H9 (cell line): ENCODE results near the gene TGFBI. TPM values are rescaled to one million over a fixed set of nuclear protein-coding genes. Genes with fewer than 3 reads are reported as not detected.

ENCODE experiments used
- DNase-seq: peaks from one replicate; pipeline ENCODE4 v3.0.0-alpha.2; 2017
- H2AFZ ChIP-seq: one replicate; pipeline ENCODE4 v1.6.1; 2013; ENCODE audit warnings: mild to moderate bottlenecking, low read length, control low read depth, moderate library complexity
- H2AK5ac ChIP-seq: 2 replicates; pipeline ENCODE4 v1.6.1; 2013; ENCODE audit warnings: low read length, control low read depth, mixed read lengths; ENCODE audit not compliant: insufficient read length
- H2BK120ac ChIP-seq: one replicate; pipeline ENCODE4 v1.6.1; 2013; ENCODE audit warnings: low read depth, mild to moderate bottlenecking, low read length, control low read depth, inconsistent platforms; ENCODE audit not compliant: poor library complexity, severe bottlenecking
- H2BK12ac ChIP-seq: 2 replicates; pipeline ENCODE4 v1.6.1; 2013; ENCODE audit warnings: low read length, control low read depth, mixed read lengths, low read depth; ENCODE audit not compliant: insufficient read length
- H2BK15ac ChIP-seq: 2 replicates; pipeline ENCODE4 v1.6.1; 2013; ENCODE audit warnings: low read depth, low read length, control low read depth
- H2BK20ac ChIP-seq: one replicate; pipeline ENCODE4 v1.6.1; 2013; ENCODE audit warnings: low read depth, mild to moderate bottlenecking, low read length, control low read depth, inconsistent platforms; ENCODE audit not compliant: poor library complexity, severe bottlenecking
- H2BK5ac ChIP-seq: 2 replicates; pipeline ENCODE4 v1.6.1; 2013; ENCODE audit warnings: low read length, control low read depth, mixed read lengths; ENCODE audit not compliant: insufficient read length
- H3K14ac ChIP-seq: 2 replicates; pipeline ENCODE4 v1.6.1; 2013; ENCODE audit warnings: low read length, control low read depth; ENCODE audit not compliant: insufficient read depth
- H3K18ac ChIP-seq: 2 replicates; pipeline ENCODE4 v1.6.1; 2013; ENCODE audit warnings: low read depth, mild to moderate bottlenecking, mixed read lengths, low read length, control low read depth; ENCODE audit not compliant: insufficient read length
- H3K23ac ChIP-seq: 2 replicates; pipeline ENCODE4 v1.6.1; 2013; ENCODE audit warnings: low read length, control low read depth, mixed read lengths, low read depth; ENCODE audit not compliant: insufficient read length
- H3K23me2 ChIP-seq: 2 replicates; pipeline ENCODE4 v1.6.1; 2013; ENCODE audit warnings: low read depth, mild to moderate bottlenecking, mixed read lengths, low read length, control low read depth; ENCODE audit not compliant: insufficient read length, poor library complexity, severe bottlenecking
- H3K27ac ChIP-seq: 2 replicates; pipeline ENCODE4 v1.5.1; 2013; ENCODE audit warnings: low read length, control low read depth, mixed read lengths, low read depth; ENCODE audit not compliant: insufficient read length
- H3K27me3 ChIP-seq: 2 replicates; pipeline ENCODE4 v1.6.1; 2013; ENCODE audit warnings: low read length, control low read depth, inconsistent platforms; ENCODE audit not compliant: insufficient read depth
- H3K4ac ChIP-seq: 2 replicates; pipeline ENCODE4 v1.6.1; 2013; ENCODE audit warnings: low read depth, mild to moderate bottlenecking, control low read depth, inconsistent platforms, low read length, moderate library complexity
- H3K4me1 ChIP-seq: 2 replicates; pipeline ENCODE4 v1.6.1; 2013; ENCODE audit warnings: low read length, control low read depth, inconsistent platforms; ENCODE audit not compliant: insufficient read depth
- H3K4me2 ChIP-seq: 2 replicates; pipeline ENCODE4 v1.6.1; 2013; ENCODE audit warnings: low read length, control low read depth, mixed read lengths; ENCODE audit not compliant: insufficient read length, insufficient read depth
- H3K56ac ChIP-seq: 2 replicates; pipeline ENCODE4 v1.6.1; 2013; ENCODE audit warnings: low read depth, mild to moderate bottlenecking, mixed read lengths, low read length, control low read depth; ENCODE audit not compliant: insufficient read length
- H3K79me1 ChIP-seq: 2 replicates; pipeline ENCODE4 v1.6.1; 2013; ENCODE audit warnings: low read depth, mild to moderate bottlenecking, moderate library complexity, low read length, control low read depth, inconsistent platforms; ENCODE audit not compliant: insufficient read depth, poor library complexity, severe bottlenecking
- H3K79me2 ChIP-seq: 2 replicates; pipeline ENCODE4 v1.6.1; 2013; ENCODE audit warnings: low read length, control low read depth, inconsistent platforms; ENCODE audit not compliant: insufficient read depth
- H3K9ac ChIP-seq: 2 replicates; pipeline ENCODE4 v1.6.1; 2013; ENCODE audit warnings: low read length, control low read depth, mixed read lengths; ENCODE audit not compliant: insufficient read length; ENCODE audit errors: extremely low read depth
- H3K9me3 ChIP-seq: one replicate; pipeline ENCODE4 v1.6.1; 2013; ENCODE audit warnings: low read depth, low read length, inconsistent platforms; ENCODE audit not compliant: control insufficient read depth
- H3T11ph ChIP-seq: one replicate; pipeline ENCODE4 v1.6.1; 2013; ENCODE audit warnings: mild to moderate bottlenecking, low read length, control low read depth, inconsistent platforms
- H4K20me1 ChIP-seq: one replicate; pipeline ENCODE4 v1.6.1; 2013; ENCODE audit not compliant: control insufficient read depth, insufficient read length, insufficient read depth
- H4K5ac ChIP-seq: 2 replicates; pipeline ENCODE4 v1.6.1; 2013; ENCODE audit warnings: low read depth, mild to moderate bottlenecking, mixed read lengths, low read length, control low read depth; ENCODE audit not compliant: insufficient read length
- H4K8ac ChIP-seq: replicated peaks from 2 replicates; pipeline ENCODE4 v1.6.1; 2013; ENCODE audit warnings: low read length, control low read depth, mixed read lengths, low read depth; ENCODE audit not compliant: insufficient read length
- H4K91ac ChIP-seq: 2 replicates; pipeline ENCODE4 v1.6.1; 2013; ENCODE audit warnings: low read depth, mild to moderate bottlenecking, moderate library complexity, mixed read lengths, low read length, control low read depth; ENCODE audit not compliant: insufficient read length
- H3K27ac Mint-ChIP-seq, 3 experiments: 2 replicates in 2 of 3; 3 replicates in 1 of 3; pipeline ENCODE4 v1.8.0; 2020 to 2021; ENCODE audit warnings: mixed read lengths in 3 of 3, mild to moderate bottlenecking in 1 of 3, moderate library complexity in 1 of 3
- H3K27me3 Mint-ChIP-seq: 2 replicates; pipeline ENCODE4 v1.8.0; 2021; ENCODE audit warnings: low read depth, mild to moderate bottlenecking, moderate library complexity, mixed read lengths
- H3K36me3 Mint-ChIP-seq, 3 experiments: 2 replicates in 2 of 3; 3 replicates in 1 of 3; pipeline ENCODE4 v1.8.0; 2020 to 2021; ENCODE audit warnings: low read depth in 3 of 3, mixed read lengths in 3 of 3; ENCODE audit not compliant: insufficient read depth in 1 of 3
- H3K4me1 Mint-ChIP-seq, 2 experiments: 2 replicates each; pipeline ENCODE4 v1.8.0; 2020; ENCODE audit warnings: mixed read lengths in 2 of 2
- H3K4me3 Mint-ChIP-seq, 2 experiments: 2 replicates in 1 of 2; 3 replicates in 1 of 2; pipeline ENCODE4 v1.8.0; 2020 to 2021; ENCODE audit warnings: mild to moderate bottlenecking in 2 of 2, mixed read lengths in 2 of 2, moderate library complexity in 1 of 2
- H3K9me3 Mint-ChIP-seq, 2 experiments: 2 replicates in 1 of 2; 3 replicates in 1 of 2; pipeline ENCODE4 v1.8.0; 2020; ENCODE audit warnings: mild to moderate bottlenecking in 2 of 2, mixed read lengths in 2 of 2, moderate library complexity in 1 of 2
- CTCF ChIP-seq: fragments of 200-600 bp; sonication (generic); conservative IDR thresholded peaks from 3 replicates; pipeline ENCODE4 v1.8.0; 2021; ENCODE audit warnings: antibody characterized with exemption, mild to moderate bottlenecking
- WGBS: extraction: QIAGEN DNeasy Blood & Tissue Kit; methylation state at CpG from one replicate; pipeline ENCODE4 v1.1.7; 2013; ENCODE audit warnings: missing lambda C conversion rate, low lambda C conversion rate, mixed read lengths; ENCODE audit not compliant: insufficient read length; ENCODE audit errors: extremely low coverage; 5-methylcytosine and 5-hydroxymethylcytosine counted together
- total RNA-seq: library from RNA; stranded (reverse); gene quantifications from 2 replicates; pipeline ENCODE4 v1.2.1, GENCODE V29; 2021

The TGFBI gene
- total RNA-seq, 1 experiment from 2014 or later, result 4.7 TPM

- Histone ChIP-seq H3K4me2 (no peak overlapping the region), H3K27ac (no peak overlapping the region)
- no peak overlapping the region for H3K27ac Mint-ChIP-seq
These were observed 13.9 kb downstream of the TGFBI start for GRCh38 chr5:136042665-136043121.

More at GRCh38 chr5:136042665-136043121, 13.9 kb downstream of the TGFBI start:
- H3K4me3 Mint-ChIP-seq, result no peak overlapping the region
- Histone ChIP-seq H2BK15ac (no peak overlapping the region), H4K5ac (no peak overlapping the region), H3K79me1 (no peaks in the 10 kb centered on the region), H3K56ac (no peak overlapping the region), H2AFZ (no peak overlapping the region), H3K4ac (no peak overlapping the region), H2BK5ac (no peak overlapping the region), H2BK20ac (no peak overlapping the region), H2BK12ac (no peak overlapping the region), H4K91ac (no peak overlapping the region), H3K23me2 (no peaks in the 10 kb centered on the region), H3K9ac (no peak overlapping the region), H2AK5ac (no peak overlapping the region), H4K8ac (no peak overlapping the region), H4K20me1 (no peaks in the 10 kb centered on the region), H3K9me3 (no peaks in the 10 kb centered on the region), H3K27me3 (no peaks in the 10 kb centered on the region; the same call in 1 of the 2 replicates), H3K18ac (no peak overlapping the region), H2BK120ac (no peak overlapping the region), H3T11ph (no peak overlapping the region), H3K4me1 (no peaks in the 10 kb centered on the region), H3K14ac (no peak overlapping the region), H3K79me2 (no peaks in the 10 kb centered on the region), H3K23ac (no peak overlapping the region)
- TF ChIP-seq CTCF, result no peak
- peaks cover 37% of the 10 kb centered on the region for H3K27me3 Mint-ChIP-seq
- H3K4me1 Mint-ChIP-seq, result peaks cover 7% of the 10 kb centered on the region in 2 experiments; a peak in 2 of 4 replicates
- WGBS, result no CpG with 5 or more reads among the region's 6 CpGs
- no peak for DNase-seq
- H3K9me3 Mint-ChIP-seq, result peaks cover 2 to 6% of the 10 kb centered on the region in 2 experiments; a peak in 4 of 5 replicates
- peaks cover 0 to 6% (median 0%) of the 10 kb centered on the region in 3 experiments; a peak in 2 of 7 replicates for H3K36me3 Mint-ChIP-seq
